Activated naive CD8-positive, alpha-beta T cell (primary cell): Measurements from ENCODE around the gene DGCR8.
"Not testable (repeated sequence)": the region's sequence is repeated elsewhere in the genome, so short reads cannot be mapped to it uniquely, and the experiment has no call there.

ENCODE experiments used
- H3K27ac Mint-ChIP-seq: one replicate; pipeline ENCODE4 v1.8.0; 2021; ENCODE audit warnings: mixed read lengths
- H3K27me3 Mint-ChIP-seq: one replicate; pipeline ENCODE4 v1.8.0; 2021; ENCODE audit warnings: mixed read lengths
- H3K36me3 Mint-ChIP-seq: one replicate; pipeline ENCODE4 v1.8.0; 2021; ENCODE audit warnings: mixed read lengths
- H3K4me1 Mint-ChIP-seq: one replicate; pipeline ENCODE4 v1.8.0; 2021; ENCODE audit warnings: low read depth, mixed read lengths
- H3K4me3 Mint-ChIP-seq: one replicate; pipeline ENCODE4 v1.8.0; 2021; ENCODE audit warnings: mild to moderate bottlenecking, mixed read lengths
- H3K9me3 Mint-ChIP-seq: one replicate; pipeline ENCODE4 v1.8.0; 2021; ENCODE audit warnings: low read depth, mixed read lengths

Gene DGCR8

DNA sequence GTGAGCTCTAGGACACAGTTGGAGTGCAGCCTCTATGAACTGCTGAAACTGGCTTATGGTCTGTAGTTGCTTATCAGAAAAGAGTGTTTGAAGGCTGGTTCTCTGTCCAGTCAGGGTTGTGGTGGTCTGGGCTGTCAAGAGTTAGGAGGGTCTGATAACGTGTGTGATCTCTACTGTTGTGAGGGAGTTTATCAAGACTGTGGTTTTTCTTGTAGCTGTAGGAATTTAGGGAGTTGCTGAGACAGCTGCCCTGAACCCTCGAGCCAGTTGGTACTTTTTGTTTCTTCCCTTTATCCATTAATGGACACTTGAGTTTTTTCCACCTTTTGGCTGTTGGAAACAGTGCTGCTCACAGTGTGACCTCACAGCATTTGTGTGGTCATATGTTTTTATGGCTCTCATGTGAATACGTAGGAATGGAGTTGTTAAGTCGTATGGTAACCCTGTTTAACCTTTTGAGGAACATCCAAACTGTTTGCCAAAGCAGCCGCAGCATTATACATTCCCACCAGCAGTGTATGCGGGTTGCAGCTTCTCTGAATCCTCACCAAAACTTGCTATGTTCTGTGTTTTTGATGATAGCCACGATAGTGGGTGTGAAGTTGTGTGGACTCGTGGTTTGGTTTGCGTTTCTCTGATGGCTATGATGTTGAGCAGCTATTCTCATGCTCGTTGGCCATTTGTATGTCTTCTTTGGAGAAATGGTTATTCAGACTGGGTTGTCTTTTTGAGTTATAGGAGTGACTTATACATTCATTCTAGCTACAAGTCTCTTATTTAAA is 20.9 kb upstream of the DGCR8 start:
- Mint-ChIP-seq H3K27me3 (no peaks in the 10 kb centered on the region), H3K9me3 (no peaks in the 10 kb centered on the region), H3K4me3 (no peak overlapping the region), H3K36me3 (no peaks in the 10 kb centered on the region), H3K27ac (no peak overlapping the region), H3K4me1 (no peaks in the 10 kb centered on the region)

DNA sequence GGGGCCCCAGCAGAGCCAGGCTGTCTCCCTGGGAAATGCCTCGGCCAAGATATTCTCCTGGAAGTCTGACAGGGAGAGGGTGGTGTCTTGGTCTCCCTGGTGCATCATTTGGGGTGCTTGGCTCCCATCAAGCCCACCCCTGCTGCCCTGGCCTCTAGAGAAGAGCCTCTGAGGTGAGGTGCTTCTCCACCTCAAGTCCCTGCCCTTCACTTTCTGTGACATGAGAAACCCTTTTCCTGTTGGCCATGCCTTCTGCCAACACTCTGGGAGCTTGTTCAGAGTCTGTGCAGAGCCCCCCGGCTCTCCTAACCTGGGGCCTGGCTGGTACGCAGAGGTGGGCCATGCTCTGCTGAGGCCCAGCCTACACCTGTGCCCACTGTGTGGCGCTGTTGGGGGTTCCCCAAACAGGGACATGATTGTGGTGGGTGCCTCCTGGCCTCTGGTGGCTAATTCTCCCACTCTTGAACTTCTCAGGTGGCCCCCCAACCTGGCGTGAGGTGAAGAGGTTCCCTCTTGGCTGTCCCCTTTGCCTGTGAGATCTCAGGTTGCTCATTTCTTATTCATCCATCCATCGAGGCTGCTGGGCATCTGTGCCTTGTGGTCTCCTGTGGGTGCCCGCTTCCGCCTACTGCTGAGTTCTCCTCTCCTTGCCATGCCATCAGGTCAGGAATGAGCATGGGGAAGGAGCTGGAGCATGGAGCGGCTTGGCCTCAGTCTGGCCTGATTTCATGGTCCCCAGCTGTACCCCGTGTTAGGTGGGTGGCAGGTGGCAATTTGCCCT is 19.2 kb upstream of the DGCR8 start:
- H3K9me3 Mint-ChIP-seq, result no peaks in the 10 kb centered on the region
- no peak overlapping the region for H3K4me3 Mint-ChIP-seq
- H3K36me3 Mint-ChIP-seq, result no peaks in the 10 kb centered on the region
- H3K4me1 Mint-ChIP-seq, result no peaks in the 10 kb centered on the region
- no peak overlapping the region for H3K27ac Mint-ChIP-seq
- H3K27me3 Mint-ChIP-seq, result no peaks in the 10 kb centered on the region

DNA sequence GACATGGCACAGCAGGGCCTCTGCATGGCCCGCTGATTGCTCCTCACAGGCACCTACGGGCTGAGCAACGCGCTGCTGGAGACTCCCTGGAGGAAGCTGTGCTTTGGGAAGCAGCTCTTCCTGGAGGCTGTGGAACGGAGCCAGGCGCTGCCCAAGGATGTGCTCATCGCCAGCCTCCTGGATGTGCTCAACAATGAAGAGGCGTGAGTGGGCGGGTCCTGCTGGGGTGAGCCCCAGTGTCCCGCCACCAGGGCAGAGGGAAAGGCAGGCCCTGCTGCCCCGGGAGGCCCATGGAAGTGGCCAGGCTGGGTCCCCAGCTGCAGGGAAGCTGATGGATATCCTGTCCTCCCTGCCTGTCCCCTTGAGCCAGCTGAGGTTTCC is 18.6 kb upstream of the DGCR8 start:
- Mint-ChIP-seq H3K4me1 (no peaks in the 10 kb centered on the region), H3K27me3 (no peaks in the 10 kb centered on the region), H3K36me3 (no peaks in the 10 kb centered on the region), H3K9me3 (no peaks in the 10 kb centered on the region), H3K4me3 (no peak overlapping the region), H3K27ac (no peak overlapping the region)

DNA sequence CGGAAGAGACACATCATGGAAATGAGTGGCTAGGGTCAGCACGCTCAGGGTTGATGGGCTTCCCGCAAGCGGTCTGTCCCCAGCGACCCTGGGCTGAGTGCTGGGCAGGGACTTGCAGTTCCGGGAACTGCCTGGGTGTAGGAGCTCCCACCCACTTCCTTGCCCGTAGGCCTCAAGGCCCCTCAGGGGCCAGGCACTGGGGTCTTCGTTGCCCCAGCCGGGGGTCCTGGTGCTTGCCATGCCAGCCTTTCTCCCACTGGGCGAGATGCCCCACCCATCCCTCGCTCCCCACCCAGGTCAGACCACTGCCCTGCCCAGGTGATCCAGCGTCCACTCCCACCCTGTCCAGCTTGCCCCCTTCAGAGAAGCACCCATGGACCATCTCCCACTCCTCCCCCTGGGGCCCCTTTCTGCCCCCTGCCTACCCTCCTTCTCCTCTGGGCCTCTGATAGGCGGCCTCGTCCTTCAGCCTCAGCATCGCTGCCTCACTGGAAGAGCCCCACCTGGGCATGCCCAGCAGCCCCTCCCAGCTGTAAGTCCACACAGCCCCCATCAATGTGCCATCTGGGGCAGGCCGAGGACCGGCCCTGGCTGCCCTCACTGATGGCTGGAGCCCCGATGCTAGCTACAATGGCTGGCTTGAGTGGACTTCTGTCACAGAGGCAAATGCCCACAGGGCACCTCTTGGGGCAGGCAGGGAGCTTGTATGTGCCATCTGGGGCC is 17.8 kb upstream of the DGCR8 start:
- Mint-ChIP-seq H3K4me3 (no peak overlapping the region), H3K27ac (no peak overlapping the region), H3K9me3 (no peaks in the 10 kb centered on the region), H3K4me1 (no peaks in the 10 kb centered on the region), H3K36me3 (no peaks in the 10 kb centered on the region), H3K27me3 (no peaks in the 10 kb centered on the region)

DNA sequence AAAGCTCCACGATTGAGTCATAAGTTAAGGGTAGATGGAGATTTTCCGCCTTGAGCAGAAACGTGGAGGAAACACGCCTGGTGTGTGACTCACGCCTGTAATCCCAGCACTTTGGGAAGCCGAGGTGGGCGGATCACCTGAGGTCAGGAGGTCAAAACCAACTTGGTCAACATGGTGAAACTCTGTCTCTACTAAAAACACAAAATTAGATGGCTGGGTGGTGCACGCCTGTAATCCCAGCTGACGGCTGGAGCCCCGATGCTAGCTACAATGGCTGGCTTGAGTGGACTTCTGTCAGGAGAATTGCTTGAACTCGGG is 17.3 kb upstream of the DGCR8 start:
- H3K27ac Mint-ChIP-seq, result no peak overlapping the region
- no peaks in the 10 kb centered on the region for H3K36me3 Mint-ChIP-seq
- no peaks in the 10 kb centered on the region for H3K27me3 Mint-ChIP-seq
- no peaks in the 10 kb centered on the region for H3K4me1 Mint-ChIP-seq
- H3K4me3 Mint-ChIP-seq, result no peak overlapping the region
- no peaks in the 10 kb centered on the region for H3K9me3 Mint-ChIP-seq

DNA sequence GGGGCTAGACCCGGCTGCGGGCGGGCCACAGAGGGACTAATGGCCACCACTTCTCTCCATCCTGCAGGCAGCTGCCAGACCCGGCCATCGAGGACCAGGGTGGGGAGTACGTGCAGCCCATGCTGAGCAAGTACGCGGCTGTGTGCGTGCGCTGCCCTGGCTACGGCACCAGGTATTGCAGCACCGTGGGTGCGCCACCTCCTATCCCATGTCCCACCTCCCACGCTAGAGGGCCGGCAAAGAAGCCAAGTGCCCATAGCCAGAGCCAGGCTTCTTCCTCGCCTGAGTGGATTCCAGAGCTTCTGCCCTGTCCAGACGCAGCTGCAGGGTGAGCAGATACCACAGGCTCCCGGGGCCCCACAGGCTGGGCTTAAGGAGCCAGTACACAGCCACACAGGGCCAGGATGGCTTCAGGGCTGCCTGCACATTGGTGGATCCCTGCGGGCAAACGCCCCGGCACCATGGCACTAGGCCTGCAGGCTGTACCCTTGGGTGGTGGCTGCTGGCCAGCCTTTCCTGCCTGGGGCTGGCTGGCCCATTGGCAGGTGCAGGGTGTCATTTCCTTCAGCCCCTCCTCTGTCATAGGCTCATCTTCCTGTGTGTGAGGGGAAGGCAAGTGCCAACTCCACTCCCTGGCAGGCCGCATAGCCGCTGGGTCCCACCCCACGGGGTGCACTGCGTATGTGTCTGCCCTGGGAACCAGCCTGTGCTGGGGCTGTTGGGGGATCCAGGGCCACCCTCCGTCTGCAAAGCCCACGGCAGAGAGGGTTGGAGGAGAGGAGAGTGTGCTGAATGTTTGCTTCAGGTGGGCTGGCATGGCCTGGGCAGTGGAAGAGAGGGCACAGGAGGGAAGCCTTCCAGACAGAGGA is 16.5 kb upstream of the DGCR8 start:
- Mint-ChIP-seq H3K4me3 (no peak overlapping the region), H3K4me1 (no peaks in the 10 kb centered on the region), H3K36me3 (no peaks in the 10 kb centered on the region), H3K27ac (no peak overlapping the region), H3K27me3 (no peaks in the 10 kb centered on the region), H3K9me3 (no peaks in the 10 kb centered on the region)

DNA sequence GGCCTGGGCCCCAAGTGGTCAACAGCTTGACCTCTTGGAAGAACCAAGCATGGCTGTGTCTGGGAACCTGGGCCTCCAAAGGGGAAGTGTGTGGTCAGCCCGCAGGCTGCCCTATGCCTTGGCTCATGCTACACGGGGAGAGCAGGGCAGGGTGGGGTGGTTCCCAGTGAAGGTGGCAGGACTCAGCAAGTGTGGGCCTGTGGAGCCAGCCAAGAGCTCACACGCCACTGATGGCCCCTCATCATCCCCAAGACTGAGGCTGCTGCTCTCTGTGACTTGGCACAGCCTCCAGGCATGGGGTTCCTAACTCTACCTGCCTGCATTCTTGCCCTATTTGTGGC is 15.9 kb upstream of the DGCR8 start:
- no peaks in the 10 kb centered on the region for H3K4me1 Mint-ChIP-seq
- H3K9me3 Mint-ChIP-seq, result no peaks in the 10 kb centered on the region
- no peaks in the 10 kb centered on the region for H3K27me3 Mint-ChIP-seq
- H3K27ac Mint-ChIP-seq, result no peak overlapping the region
- H3K4me3 Mint-ChIP-seq, result no peak overlapping the region
- no peaks in the 10 kb centered on the region for H3K36me3 Mint-ChIP-seq

DNA sequence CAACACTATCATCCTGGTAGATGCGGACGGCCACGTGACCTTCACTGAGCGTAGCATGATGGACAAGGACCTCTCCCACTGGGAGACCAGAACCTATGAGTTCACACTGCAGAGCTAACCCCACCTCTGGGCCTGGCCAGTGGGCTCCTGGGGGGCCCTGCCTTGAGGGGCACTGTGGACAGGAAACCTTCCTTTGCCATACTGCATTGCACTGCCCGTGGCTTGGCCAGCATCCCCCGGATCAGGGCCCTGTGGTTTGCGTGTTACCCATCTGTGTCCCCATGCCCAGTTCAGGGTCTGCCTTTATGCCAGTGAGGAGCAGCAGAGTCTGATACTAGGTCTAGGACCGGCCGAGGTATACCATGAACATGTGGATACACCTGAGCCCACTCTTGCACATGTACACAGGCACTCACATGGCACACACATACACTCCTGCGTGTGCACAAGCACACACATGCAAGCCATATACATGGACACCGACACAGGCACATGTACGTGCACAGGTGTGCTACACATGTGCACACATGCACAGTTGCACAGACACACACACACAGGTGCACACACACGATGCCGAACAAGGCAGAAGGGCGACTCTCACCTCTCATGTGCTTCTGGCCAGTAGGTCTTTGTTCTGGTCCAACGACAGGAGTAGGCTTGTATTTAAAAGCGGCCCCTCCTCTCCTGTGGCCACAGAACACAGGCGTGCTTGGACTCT is 15.3 kb upstream of the DGCR8 start:
- Mint-ChIP-seq H3K27me3 (no peaks in the 10 kb centered on the region), H3K27ac (no peak overlapping the region)

DNA sequence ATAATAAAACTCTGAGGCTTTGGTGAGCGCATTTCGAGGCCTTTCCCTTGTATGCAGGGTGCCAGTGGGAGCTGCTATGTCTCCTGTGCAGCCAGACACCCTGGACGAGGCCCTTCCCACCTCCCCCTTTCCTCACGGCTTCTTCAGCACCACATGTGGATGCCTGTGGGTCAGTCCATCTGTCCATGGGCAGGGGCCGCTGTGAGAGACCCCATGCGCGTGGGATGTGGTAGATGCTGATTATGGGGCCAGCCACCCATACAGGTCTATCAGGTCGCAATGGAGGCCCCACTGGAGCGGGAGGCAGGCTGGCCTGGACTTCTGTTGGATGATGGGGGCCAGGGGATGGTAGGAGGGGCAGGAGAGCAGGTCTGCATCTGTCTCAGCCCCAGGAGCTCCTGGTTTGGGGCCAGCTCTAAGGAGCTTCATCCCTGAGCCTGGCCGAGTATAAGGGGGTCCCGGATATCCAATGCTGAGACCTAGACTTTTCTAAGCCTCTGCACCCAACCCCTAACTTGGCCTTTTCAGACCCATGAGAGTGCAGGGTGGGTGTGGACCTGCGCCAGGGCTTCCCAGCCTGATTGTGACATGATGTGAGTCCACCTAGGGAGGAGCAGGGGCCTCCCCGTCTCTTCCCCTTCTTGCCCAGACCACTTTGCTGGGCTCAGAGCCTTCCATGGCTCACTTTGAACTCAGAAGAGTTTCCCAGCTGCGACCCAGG is 14.0 kb upstream of the DGCR8 start:
- H3K27me3 Mint-ChIP-seq, result no peaks in the 10 kb centered on the region
- no peaks in the 10 kb centered on the region for H3K36me3 Mint-ChIP-seq
- H3K4me3 Mint-ChIP-seq, result no peak overlapping the region
- H3K27ac Mint-ChIP-seq, result no peak overlapping the region
- H3K9me3 Mint-ChIP-seq, result no peaks in the 10 kb centered on the region
- no peaks in the 10 kb centered on the region for H3K4me1 Mint-ChIP-seq

More for the DNA sequence above, 15.3 kb upstream of the DGCR8 start:
- no peaks in the 10 kb centered on the region for H3K9me3 Mint-ChIP-seq
- no peak overlapping the region for H3K4me3 Mint-ChIP-seq
- H3K36me3 Mint-ChIP-seq, result no peaks in the 10 kb centered on the region
- H3K4me1 Mint-ChIP-seq, result no peaks in the 10 kb centered on the region

DNA sequence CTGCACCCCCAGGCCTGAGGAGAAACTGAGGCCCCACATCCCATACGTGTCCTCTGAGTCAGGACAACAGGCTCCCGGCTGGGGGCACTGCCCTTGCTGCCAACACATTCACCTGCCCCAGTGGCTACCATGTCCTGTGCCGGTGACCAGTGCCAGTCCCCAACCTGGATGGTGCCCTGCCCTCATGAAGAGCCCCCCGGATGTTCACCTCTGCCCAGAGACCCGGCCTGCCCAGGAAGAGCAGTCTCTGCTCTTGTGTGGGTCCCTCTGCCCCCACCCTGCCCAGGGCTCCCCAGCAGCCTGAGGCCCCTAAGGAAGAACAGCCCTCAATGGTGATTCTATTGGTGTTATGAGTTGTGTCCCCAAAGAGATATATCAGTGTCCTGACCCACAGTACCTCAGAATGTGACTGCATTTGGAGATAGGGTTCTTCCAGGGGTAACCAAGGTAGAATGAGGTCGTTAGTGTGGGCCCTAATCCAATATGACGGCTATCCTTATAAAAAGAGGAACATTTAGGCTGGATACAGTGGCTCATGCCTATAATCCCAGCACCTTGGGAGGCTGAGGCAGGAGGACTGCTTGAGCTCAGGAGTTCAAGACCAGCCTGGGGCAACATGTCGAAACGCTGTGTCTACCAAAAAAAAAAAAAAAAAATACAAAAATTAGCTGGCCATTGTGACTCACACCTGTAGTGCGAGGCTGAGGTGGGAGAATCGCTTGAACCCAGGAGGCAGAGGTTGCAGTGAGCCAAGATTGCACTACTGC is 13.2 kb upstream of the DGCR8 start:
- Mint-ChIP-seq H3K4me3 (no peak overlapping the region), H3K4me1 (no peaks in the 10 kb centered on the region), H3K27ac (no peak overlapping the region), H3K27me3 (no peaks in the 10 kb centered on the region), H3K36me3 (no peaks in the 10 kb centered on the region), H3K9me3 (no peaks in the 10 kb centered on the region)

DNA sequence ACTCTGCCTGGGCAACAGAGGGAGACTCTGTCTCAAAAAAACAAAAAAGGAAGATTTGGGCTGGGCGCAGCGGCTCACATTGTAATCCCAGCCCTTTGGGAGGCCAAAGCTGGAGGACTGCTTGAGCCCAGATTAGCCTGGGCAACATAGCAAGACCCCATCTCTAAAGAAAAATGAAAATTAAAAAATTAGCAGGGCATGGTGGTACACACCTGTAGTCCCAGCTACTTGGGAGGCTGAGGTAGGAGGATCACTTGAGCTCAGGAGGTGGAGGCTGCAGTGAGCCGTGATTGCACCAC is 12.7 kb upstream of the DGCR8 start:
- not testable (repeated sequence) for H3K4me3 Mint-ChIP-seq, H3K27me3 Mint-ChIP-seq, H3K4me1 Mint-ChIP-seq, H3K27ac Mint-ChIP-seq, H3K9me3 Mint-ChIP-seq, H3K36me3 Mint-ChIP-seq

DNA sequence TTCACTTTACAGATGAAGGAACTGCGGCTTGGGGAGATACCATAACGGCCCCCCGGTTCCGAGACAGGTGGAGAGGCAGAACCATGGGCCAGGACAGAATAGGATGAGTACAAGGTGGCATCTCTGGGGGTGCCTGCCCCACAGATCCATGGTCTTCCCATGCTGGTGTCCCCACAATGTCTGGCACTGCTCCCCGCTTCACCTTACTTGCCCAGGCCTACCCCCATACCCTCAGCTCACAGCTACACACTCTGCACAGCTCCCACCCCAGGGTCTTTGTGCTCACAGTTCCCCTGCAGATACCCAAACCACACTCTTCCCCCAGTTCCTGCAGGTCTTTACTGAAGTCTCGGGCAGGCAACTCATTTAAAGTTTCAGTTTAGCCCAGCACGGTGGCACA is 11.4 kb upstream of the DGCR8 start:
- H3K27ac Mint-ChIP-seq, result no peak overlapping the region
- no peaks in the 10 kb centered on the region for H3K4me1 Mint-ChIP-seq
- no peaks in the 10 kb centered on the region for H3K27me3 Mint-ChIP-seq
- H3K9me3 Mint-ChIP-seq, result no peaks in the 10 kb centered on the region
- no peaks in the 10 kb centered on the region for H3K36me3 Mint-ChIP-seq
- no peak overlapping the region for H3K4me3 Mint-ChIP-seq

DNA sequence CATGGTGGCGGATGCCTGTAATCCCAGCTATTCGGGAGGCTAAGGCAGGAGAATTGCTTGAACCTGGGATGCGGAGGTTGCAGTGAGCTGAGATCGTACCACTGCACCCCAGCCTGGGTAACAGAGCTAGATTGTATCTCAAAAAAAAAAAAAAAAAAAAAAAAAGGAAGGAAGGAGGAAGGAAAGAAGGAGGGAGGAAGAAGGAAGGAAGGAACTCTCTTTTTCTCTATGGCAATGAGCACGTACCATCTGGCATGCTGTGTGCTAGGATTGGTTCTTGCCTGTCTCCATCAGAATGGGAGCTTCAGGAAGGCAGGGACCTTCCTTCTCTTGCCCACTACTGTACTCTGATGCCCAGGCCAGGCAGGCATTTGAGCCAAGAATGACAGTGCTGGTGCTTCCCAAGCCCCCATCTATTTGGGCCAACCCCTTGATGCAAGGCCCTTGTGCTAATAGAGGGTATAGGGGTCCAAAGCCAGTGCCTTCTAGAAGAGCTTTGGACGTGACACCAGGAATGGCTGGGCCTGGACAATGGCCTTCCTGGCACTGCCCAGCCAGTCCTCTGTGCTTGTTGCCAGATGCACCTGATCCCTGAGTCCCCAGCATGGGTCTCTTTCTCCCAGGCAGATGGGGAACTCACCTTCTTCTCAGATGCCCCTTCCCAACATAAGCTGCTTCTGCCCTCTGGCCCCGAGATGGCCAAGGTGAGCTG is 10.6 kb upstream of the DGCR8 start:
- H3K36me3 Mint-ChIP-seq, result no peaks in the 10 kb centered on the region
- H3K4me3 Mint-ChIP-seq, result no peak overlapping the region
- no peaks in the 10 kb centered on the region for H3K9me3 Mint-ChIP-seq
- no peaks in the 10 kb centered on the region for H3K4me1 Mint-ChIP-seq
- no peak overlapping the region for H3K27ac Mint-ChIP-seq
- H3K27me3 Mint-ChIP-seq, result no peaks in the 10 kb centered on the region
